ENCODE measurements around the gene TEAD1. TPM values are rescaled to one million over a fixed set of nuclear protein-coding genes. Genes with fewer than 3 reads are reported as not detected.

TEAD1 gene
- total RNA-seq, 1 donor from 2014 or later: 55.3 TPM

- Histone ChIP-seq H3K36me3 (ENCODE audit: control insufficient read depth in 3 of 3, insufficient read depth in 3 of 3, low read length in 3 of 3) (peaks cover 9 to 17% (median 11%) of the 10 kb centered on the region in 3 donors), H3K9me3 (ENCODE audit: control insufficient read depth in 3 of 3, low read length in 3 of 3) (no peaks in the 10 kb centered on the region), H3K9ac (ENCODE audit: low read depth in 1 of 3, low read length in 3 of 3) (no peak overlapping the region), H3K4me3 (ENCODE audit: low read length in 3 of 3) (no peak overlapping the region), H3K4me1 (ENCODE audit: control insufficient read depth in 3 of 3, insufficient read depth in 3 of 3, low read length in 3 of 3) (no peaks in the 10 kb centered on the region), H3K27ac (ENCODE audit: low read depth, low read length) (no peak overlapping the region), H3K27me3 (ENCODE audit: control insufficient read depth in 3 of 3, insufficient read depth in 3 of 3, low read length in 3 of 3) (no peaks in the 10 kb centered on the region)
Measured at GRCh38 chr11:12922980-12923507, 248.8 kb downstream of the TEAD1 start.

GRCh38 chr11:12924650-12925049, 250.4 kb downstream of the TEAD1 start:
- H3K4me3 ChIP-seq (ENCODE audit: low read length in 3 of 3): no peak overlapping the region
- no peak overlapping the region for H3K27ac ChIP-seq (ENCODE audit: low read depth, low read length)
- H3K4me1 ChIP-seq (ENCODE audit: control insufficient read depth in 3 of 3, insufficient read depth in 3 of 3, low read length in 3 of 3): no peaks in the 10 kb centered on the region
- H3K36me3 ChIP-seq (ENCODE audit: control insufficient read depth in 3 of 3, insufficient read depth in 3 of 3, low read length in 3 of 3): peaks cover 9 to 17% (median 11%) of the 10 kb centered on the region in 3 donors
- no peaks in the 10 kb centered on the region for H3K27me3 ChIP-seq (ENCODE audit: control insufficient read depth in 3 of 3, insufficient read depth in 3 of 3, low read length in 3 of 3)
- no peaks in the 10 kb centered on the region for H3K9me3 ChIP-seq (ENCODE audit: control insufficient read depth in 3 of 3, low read length in 3 of 3)
- H3K9ac ChIP-seq (ENCODE audit: low read depth in 1 of 3, low read length in 3 of 3): no peak overlapping the region

GRCh38 chr11:12925520-12925919, 251.3 kb downstream of the TEAD1 start:
- Histone ChIP-seq H3K27ac (ENCODE audit: low read depth, low read length) (no peak overlapping the region), H3K36me3 (ENCODE audit: control insufficient read depth in 3 of 3, insufficient read depth in 3 of 3, low read length in 3 of 3) (peaks cover 11 to 23% (median 11%) of the 10 kb centered on the region in 3 donors), H3K9me3 (ENCODE audit: control insufficient read depth in 3 of 3, low read length in 3 of 3) (no peaks in the 10 kb centered on the region), H3K27me3 (ENCODE audit: control insufficient read depth in 3 of 3, insufficient read depth in 3 of 3, low read length in 3 of 3) (no peaks in the 10 kb centered on the region), H3K9ac (ENCODE audit: low read depth in 1 of 3, low read length in 3 of 3) (no peak overlapping the region), H3K4me1 (ENCODE audit: control insufficient read depth in 3 of 3, insufficient read depth in 3 of 3, low read length in 3 of 3) (no peaks in the 10 kb centered on the region), H3K4me3 (ENCODE audit: low read length in 3 of 3) (no peak overlapping the region)

- H3K27me3 ChIP-seq (ENCODE audit: control insufficient read depth in 3 of 3, insufficient read depth in 3 of 3, low read length in 3 of 3): no peaks in the 10 kb centered on the region
- no peak overlapping the region for H3K9ac ChIP-seq (ENCODE audit: low read depth in 1 of 3, low read length in 3 of 3)
- peaks cover 11 to 30% (median 18%) of the 10 kb centered on the region in 3 donors for H3K36me3 ChIP-seq (ENCODE audit: control insufficient read depth in 3 of 3, insufficient read depth in 3 of 3, low read length in 3 of 3)
- H3K9me3 ChIP-seq (ENCODE audit: control insufficient read depth in 3 of 3, low read length in 3 of 3): no peaks in the 10 kb centered on the region
- no peak overlapping the region for H3K4me3 ChIP-seq (ENCODE audit: low read length in 3 of 3)
- no peak overlapping the region for H3K27ac ChIP-seq (ENCODE audit: low read depth, low read length)
- H3K4me1 ChIP-seq (ENCODE audit: control insufficient read depth in 3 of 3, insufficient read depth in 3 of 3, low read length in 3 of 3): no peaks in the 10 kb centered on the region
Measured at GRCh38 chr11:12927221-12927620, 253.0 kb downstream of the TEAD1 start.

- no peaks in the 10 kb centered on the region for H3K4me1 ChIP-seq (ENCODE audit: control insufficient read depth in 3 of 3, insufficient read depth in 3 of 3, low read length in 3 of 3)
- H3K4me3 ChIP-seq (ENCODE audit: low read length in 3 of 3): no peak overlapping the region
- H3K9me3 ChIP-seq (ENCODE audit: control insufficient read depth in 3 of 3, low read length in 3 of 3): no peaks in the 10 kb centered on the region
- no peaks in the 10 kb centered on the region for H3K27me3 ChIP-seq (ENCODE audit: control insufficient read depth in 3 of 3, insufficient read depth in 3 of 3, low read length in 3 of 3)
- peaks cover 11 to 34% (median 24%) of the 10 kb centered on the region in 3 donors for H3K36me3 ChIP-seq (ENCODE audit: control insufficient read depth in 3 of 3, insufficient read depth in 3 of 3, low read length in 3 of 3)
- no peak overlapping the region for H3K27ac ChIP-seq (ENCODE audit: low read depth, low read length)
- H3K9ac ChIP-seq (ENCODE audit: low read depth in 1 of 3, low read length in 3 of 3): no peak overlapping the region
Measured at GRCh38 chr11:12927886-12928285, 253.7 kb downstream of the TEAD1 start.

GRCh38 chr11:12930850-12931249, 256.6 kb downstream of the TEAD1 start:
- no peak overlapping the region for H3K27ac ChIP-seq (ENCODE audit: low read depth, low read length)
- peaks cover 2 to 18% (median 17%) of the 10 kb centered on the region in 3 donors for H3K36me3 ChIP-seq (ENCODE audit: control insufficient read depth in 3 of 3, insufficient read depth in 3 of 3, low read length in 3 of 3)
- H3K9me3 ChIP-seq (ENCODE audit: control insufficient read depth in 3 of 3, low read length in 3 of 3): no peaks in the 10 kb centered on the region
- H3K27me3 ChIP-seq (ENCODE audit: control insufficient read depth in 3 of 3, insufficient read depth in 3 of 3, low read length in 3 of 3): no peaks in the 10 kb centered on the region
- no peak overlapping the region for H3K4me3 ChIP-seq (ENCODE audit: low read length in 3 of 3)
- no peaks in the 10 kb centered on the region for H3K4me1 ChIP-seq (ENCODE audit: control insufficient read depth in 3 of 3, insufficient read depth in 3 of 3, low read length in 3 of 3)
- H3K9ac ChIP-seq (ENCODE audit: low read depth in 1 of 3, low read length in 3 of 3): no peak overlapping the region

GRCh38 chr11:12932485-12932884, 258.3 kb downstream of the TEAD1 start:
- H3K36me3 ChIP-seq (ENCODE audit: control insufficient read depth in 3 of 3, insufficient read depth in 3 of 3, low read length in 3 of 3): peaks cover 5 to 23% (median 18%) of the 10 kb centered on the region in 3 donors

GRCh38 chr11:12936200-12936599, 262.0 kb downstream of the TEAD1 start:
- Histone ChIP-seq H3K9me3 (ENCODE audit: control insufficient read depth in 3 of 3, low read length in 3 of 3) (no peaks in the 10 kb centered on the region), H3K27me3 (ENCODE audit: control insufficient read depth in 3 of 3, insufficient read depth in 3 of 3, low read length in 3 of 3) (no peaks in the 10 kb centered on the region), H3K9ac (ENCODE audit: low read depth in 1 of 3, low read length in 3 of 3) (no peak overlapping the region), H3K36me3 (ENCODE audit: control insufficient read depth in 3 of 3, insufficient read depth in 3 of 3, low read length in 3 of 3) (peaks cover 23 to 42% (median 38%) of the 10 kb centered on the region in 3 donors), H3K27ac (ENCODE audit: low read depth, low read length) (no peak overlapping the region), H3K4me3 (ENCODE audit: low read length in 3 of 3) (no peak overlapping the region), H3K4me1 (ENCODE audit: control insufficient read depth in 3 of 3, insufficient read depth in 3 of 3, low read length in 3 of 3) (no peaks in the 10 kb centered on the region)

More at GRCh38 chr11:12932485-12932884, 258.3 kb downstream of the TEAD1 start:
- no peaks in the 10 kb centered on the region for H3K27me3 ChIP-seq (ENCODE audit: control insufficient read depth in 3 of 3, insufficient read depth in 3 of 3, low read length in 3 of 3)
- H3K4me3 ChIP-seq (ENCODE audit: low read length in 3 of 3): no peak overlapping the region
- H3K27ac ChIP-seq (ENCODE audit: low read depth, low read length): no peak overlapping the region
- no peaks in the 10 kb centered on the region for H3K4me1 ChIP-seq (ENCODE audit: control insufficient read depth in 3 of 3, insufficient read depth in 3 of 3, low read length in 3 of 3)
- no peak overlapping the region for H3K9ac ChIP-seq (ENCODE audit: low read depth in 1 of 3, low read length in 3 of 3)
- H3K9me3 ChIP-seq (ENCODE audit: control insufficient read depth in 3 of 3, low read length in 3 of 3): no peaks in the 10 kb centered on the region

- H3K4me1 ChIP-seq (ENCODE audit: control insufficient read depth in 3 of 3, insufficient read depth in 3 of 3, low read length in 3 of 3): no peaks in the 10 kb centered on the region
- H3K9ac ChIP-seq (ENCODE audit: low read depth in 1 of 3, low read length in 3 of 3): no peak overlapping the region
- H3K27ac ChIP-seq (ENCODE audit: low read depth, low read length): no peak overlapping the region
- no peaks in the 10 kb centered on the region for H3K9me3 ChIP-seq (ENCODE audit: control insufficient read depth in 3 of 3, low read length in 3 of 3)
- peaks cover 32 to 47% (median 44%) of the 10 kb centered on the region in 3 donors for H3K36me3 ChIP-seq (ENCODE audit: control insufficient read depth in 3 of 3, insufficient read depth in 3 of 3, low read length in 3 of 3)
- H3K4me3 ChIP-seq (ENCODE audit: low read length in 3 of 3): no peak overlapping the region
- no peaks in the 10 kb centered on the region for H3K27me3 ChIP-seq (ENCODE audit: control insufficient read depth in 3 of 3, insufficient read depth in 3 of 3, low read length in 3 of 3)
Measured at GRCh38 chr11:12938590-12939247, 264.5 kb downstream of the TEAD1 start.

- H3K4me1 ChIP-seq (ENCODE audit: control insufficient read depth in 3 of 3, insufficient read depth in 3 of 3, low read length in 3 of 3): no peaks in the 10 kb centered on the region
- H3K36me3 ChIP-seq (ENCODE audit: control insufficient read depth in 3 of 3, insufficient read depth in 3 of 3, low read length in 3 of 3): peaks cover 30 to 47% (median 43%) of the 10 kb centered on the region in 3 donors
- H3K27ac ChIP-seq (ENCODE audit: low read depth, low read length): no peak overlapping the region
- no peak overlapping the region for H3K4me3 ChIP-seq (ENCODE audit: low read length in 3 of 3)
- no peaks in the 10 kb centered on the region for H3K9me3 ChIP-seq (ENCODE audit: control insufficient read depth in 3 of 3, low read length in 3 of 3)
- no peaks in the 10 kb centered on the region for H3K27me3 ChIP-seq (ENCODE audit: control insufficient read depth in 3 of 3, insufficient read depth in 3 of 3, low read length in 3 of 3)
- no peak overlapping the region for H3K9ac ChIP-seq (ENCODE audit: low read depth in 1 of 3, low read length in 3 of 3)
Measured at GRCh38 chr11:12941671-12942070, 267.4 kb downstream of the TEAD1 start.
